Activated T-cell treated with anti-CD3 and anti-CD28 coated beads, Interleukin-2, amount 50 U/mL, for 48 hours (primary cell): Measurements from ENCODE around the gene TTC7B.

Experiments
- DNase-seq, 2 experiments: peaks; one replicate each; pipeline ENCODE4 v3.0.0-alpha.2; 2020

Gene TTC7B

GRCh38 chr14:90613453-90613852 is 202.8 kb downstream of the TTC7B start:
- no peak for DNase-seq

GRCh38 chr14:90612801-90613200 is 203.4 kb downstream of the TTC7B start:
- DNase-seq = no peak

GRCh38 chr14:90611936-90612335 is 204.3 kb downstream of the TTC7B start:
- no peak for DNase-seq

DNA sequence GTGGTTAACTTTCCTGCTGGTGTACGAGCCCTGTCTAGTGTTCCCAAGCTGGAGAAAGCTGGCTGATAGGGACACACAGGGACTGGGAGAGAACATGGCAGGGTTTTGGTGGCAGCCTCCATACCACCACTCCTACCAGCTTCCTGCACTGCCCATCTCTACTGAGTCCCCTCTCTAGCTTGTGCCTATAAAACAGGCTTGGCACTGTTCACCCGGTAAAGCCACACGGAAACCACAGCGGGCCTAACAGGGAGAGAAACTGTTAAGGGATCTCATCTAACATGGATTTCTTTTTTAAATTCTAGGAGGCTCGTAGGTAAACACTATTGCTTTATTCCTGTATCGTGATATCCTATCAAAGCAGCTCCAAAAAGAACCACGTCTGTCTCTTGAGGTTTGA is 204.7 kb downstream of the TTC7B start:
- no peak for DNase-seq

- no peak for DNase-seq
Measured at GRCh38 chr14:90610346-90611040, 205.7 kb downstream of the TTC7B start.

DNA sequence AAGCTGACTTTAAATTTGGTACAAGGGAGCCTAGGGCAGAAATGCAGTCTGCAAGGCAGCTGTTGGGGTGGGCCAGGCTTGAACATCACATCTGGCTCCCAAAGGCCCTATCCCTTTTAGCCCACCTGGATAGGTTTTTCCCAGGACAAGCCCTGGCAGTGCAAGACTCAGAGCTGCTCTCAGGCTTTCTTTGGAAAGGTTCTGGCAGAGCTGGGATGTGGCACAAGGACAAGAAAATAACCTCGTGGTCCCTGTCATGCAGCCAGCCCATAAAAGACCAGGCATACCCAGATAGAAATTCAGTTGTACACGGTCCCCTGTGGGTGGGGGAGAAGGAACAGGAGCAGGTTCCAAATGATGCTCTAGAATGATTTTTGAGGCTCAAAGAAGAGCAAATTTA is 206.9 kb downstream of the TTC7B start:
- DNase-seq = no peak

GRCh38 chr14:90608929-90609341 is 207.3 kb downstream of the TTC7B start:
- no peak for DNase-seq

GRCh38 chr14:90608281-90608680 is 207.9 kb downstream of the TTC7B start:
- peak; percentile 22 to 24 for DNase-seq

DNA sequence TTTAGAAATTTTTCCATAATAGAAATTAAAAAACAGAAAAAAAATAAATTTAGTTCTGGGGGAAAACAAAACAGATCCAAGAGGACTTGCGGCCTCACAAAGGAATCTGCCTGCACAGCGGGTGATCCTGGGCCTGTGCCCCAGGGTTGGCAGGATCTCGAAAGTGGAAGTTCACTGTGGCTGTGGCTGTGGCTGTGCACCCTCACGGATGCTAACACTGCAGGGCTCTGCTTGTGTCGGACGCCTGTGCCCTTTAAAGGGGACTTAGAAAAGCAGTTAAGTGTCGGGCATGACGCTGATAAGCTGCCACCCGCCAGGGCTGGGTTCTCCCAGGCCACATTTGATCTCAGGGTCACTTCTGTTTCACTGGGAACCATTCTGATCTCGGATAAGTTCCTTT is 209.1 kb downstream of the TTC7B start:
- no peak for DNase-seq

GRCh38 chr14:90606434-90606833 is 209.8 kb downstream of the TTC7B start:
- DNase-seq = no peak

GRCh38 chr14:90605430-90605829 is 210.8 kb downstream of the TTC7B start:
- DNase-seq = no peak

- no peak for DNase-seq
Measured at GRCh38 chr14:90604356-90604755, 211.9 kb downstream of the TTC7B start.

- DNase-seq = no peak
Measured at GRCh38 chr14:90603841-90604240, 212.4 kb downstream of the TTC7B start.

- no peak for DNase-seq
Measured at GRCh38 chr14:90603336-90603735, 212.9 kb downstream of the TTC7B start.

DNA sequence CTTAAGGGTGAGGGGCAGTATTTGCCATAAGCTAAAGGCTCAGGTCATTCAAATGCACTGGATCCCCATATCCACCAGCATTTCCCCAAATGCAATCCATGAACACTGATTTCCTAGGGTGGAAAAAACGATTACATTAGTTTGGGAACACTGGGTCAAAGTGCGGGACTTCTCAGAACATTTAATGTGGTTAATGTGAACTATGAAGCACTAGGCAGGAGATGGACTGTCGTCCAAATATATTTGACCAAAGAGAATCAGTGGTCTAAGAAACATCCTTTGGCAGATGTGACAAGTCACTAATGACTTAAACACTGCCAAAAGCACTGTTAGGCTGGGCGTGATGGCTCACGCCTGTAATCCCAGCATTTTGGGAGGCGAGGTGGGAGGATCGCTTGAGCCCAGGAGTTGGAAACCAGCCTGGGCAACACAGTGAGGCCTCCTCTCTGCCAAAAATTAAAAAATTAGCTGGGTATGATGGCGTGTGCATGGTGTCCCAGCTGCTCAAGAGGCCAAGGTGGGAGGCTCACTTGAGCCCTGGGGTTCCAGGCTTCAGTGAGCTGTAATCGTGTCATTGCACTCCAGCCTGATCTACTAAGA is 214.0 kb downstream of the TTC7B start:
- no peak for DNase-seq

- DNase-seq = no peak
Measured at GRCh38 chr14:90601563-90601962, 214.7 kb downstream of the TTC7B start.

DNA sequence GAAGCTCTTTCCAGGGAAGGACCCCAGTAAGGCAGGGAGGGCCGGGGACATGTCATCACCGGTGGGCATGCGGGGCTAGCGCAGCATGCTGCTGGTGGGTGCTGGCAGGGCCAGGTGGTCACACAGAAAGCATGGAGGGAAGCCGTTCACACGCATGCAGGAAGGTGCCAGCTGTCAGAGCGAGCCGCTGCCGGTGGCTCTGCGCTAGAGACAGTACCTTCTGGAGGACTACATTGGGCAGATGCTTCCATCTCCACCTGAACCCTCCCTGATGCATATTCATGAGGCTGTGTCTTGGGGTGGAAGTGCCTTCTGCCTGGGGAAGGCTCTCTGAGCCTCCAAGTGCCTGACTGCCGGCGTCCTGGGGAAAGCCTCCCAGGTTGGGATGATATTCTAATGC is 215.6 kb downstream of the TTC7B start:
- no peak for DNase-seq

DNA sequence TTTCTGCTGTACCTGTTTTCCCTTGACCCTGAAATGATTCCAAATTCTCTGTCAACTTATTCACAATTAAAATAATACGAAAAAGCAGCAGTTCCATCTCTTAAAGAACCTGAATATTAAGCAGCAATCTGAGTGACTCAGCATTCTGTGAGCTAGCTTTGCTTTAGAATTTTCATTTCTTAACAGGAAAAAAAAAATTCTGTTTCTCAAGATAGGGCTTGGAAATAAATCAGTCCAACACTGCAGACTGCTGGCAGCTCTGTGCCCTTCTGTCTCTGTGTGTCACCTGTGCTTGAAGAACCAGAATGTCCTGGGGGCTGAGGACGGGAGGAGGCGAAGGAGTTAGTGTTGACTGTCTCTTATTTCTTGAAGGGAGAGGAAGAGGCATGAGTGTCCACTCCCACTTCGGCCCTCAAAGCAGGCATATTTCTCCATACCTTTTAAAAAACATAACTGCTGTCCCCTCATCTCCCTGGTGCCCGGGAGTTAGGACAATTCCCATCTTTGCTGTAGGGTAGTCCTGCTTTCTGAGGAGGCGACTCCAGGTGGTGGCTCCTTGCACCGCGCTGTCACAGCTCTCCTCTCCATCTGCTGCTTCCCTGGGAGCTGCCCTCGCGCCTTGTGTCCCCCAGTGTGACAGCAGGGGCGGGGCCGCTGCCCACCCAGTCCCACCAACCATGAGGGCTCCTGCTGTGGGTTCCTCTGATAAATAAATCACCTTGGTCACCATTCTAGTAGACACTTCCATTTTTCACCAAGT is 216.3 kb downstream of the TTC7B start:
- no peak for DNase-seq

GRCh38 chr14:90599339-90599738 is 216.9 kb downstream of the TTC7B start:
- DNase-seq = no peak

DNA sequence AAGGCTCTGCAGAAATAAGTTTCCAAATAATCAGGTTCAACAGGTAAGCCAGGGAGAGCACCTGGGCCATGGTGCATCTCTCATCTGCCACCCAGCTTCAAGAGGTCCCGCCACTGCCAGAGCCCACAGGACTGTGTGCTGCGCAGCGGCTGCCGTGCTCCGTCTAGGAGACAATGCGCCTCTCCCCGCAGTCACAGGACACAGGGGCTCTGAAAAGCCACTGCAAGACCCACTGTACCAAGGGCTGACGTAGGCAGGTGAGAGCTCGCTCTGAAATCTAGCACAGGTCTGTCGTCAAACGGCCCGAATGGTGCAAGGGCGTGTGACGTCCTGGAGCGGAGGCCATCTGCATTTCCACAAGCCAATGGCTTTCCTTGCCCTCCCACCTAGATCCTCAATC is 218.3 kb downstream of the TTC7B start:
- DNase-seq = no peak

DNA sequence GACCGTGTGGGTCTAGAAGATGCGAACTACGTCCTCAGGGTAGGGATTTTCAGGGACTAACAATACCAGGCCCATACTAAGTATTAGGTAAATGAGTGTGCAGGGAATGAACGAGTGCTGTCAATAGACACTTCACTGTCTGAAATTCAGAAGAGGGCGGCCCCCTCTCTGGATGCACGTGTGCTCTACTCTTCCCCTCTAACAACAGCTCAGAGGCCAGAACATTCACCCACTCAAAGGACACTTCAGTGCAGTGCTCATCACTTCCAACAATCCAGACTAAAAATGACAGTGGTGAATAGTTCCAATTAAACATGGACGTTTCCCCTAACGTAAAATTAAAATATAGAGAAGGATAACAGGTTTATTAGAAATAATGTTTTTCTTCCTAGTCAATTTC is 219.5 kb downstream of the TTC7B start:
- no peak for DNase-seq

GRCh38 chr14:90593254-90594040 is 222.8 kb downstream of the TTC7B start:
- DNase-seq = no peak

DNA sequence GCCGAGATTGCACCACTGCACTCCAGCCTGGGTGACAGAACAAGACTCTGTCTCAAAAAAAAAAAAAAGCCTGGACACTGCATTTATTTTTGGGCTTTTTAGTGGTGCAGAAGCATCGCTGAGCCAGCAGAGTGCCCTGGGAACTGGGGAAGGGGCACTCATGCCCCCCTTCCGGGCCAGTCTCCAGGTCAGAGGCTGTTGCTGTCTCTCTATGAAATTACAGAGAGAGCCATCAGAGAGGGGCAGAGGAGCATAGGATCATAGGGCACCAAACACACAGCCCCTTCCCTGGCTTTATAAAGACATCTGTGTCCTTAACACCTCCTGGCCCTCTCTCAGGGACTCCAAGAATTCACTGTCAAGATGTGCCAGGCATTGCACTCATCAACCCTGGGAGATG is 223.6 kb downstream of the TTC7B start:
- DNase-seq = no peak
